Erythroblast (primary cell): ENCODE results near the gene LY6G6D.

Experiments used
- DNase-seq, 2 experiments: peaks; one replicate each; lab custom pipeline; 2025; lab: John Stamatoyannopoulos, UW
- GATA1 ChIP-seq: IDR thresholded peaks from 2 replicates; pipeline ENCODE4 v1.6.1; 2011; ENCODE audit warnings: low read depth, mild to moderate bottlenecking, control low read depth, low read length, moderate library complexity
- POLR2A ChIP-seq: IDR thresholded peaks from 2 replicates; pipeline ENCODE4 v1.6.1; 2011; ENCODE audit warnings: mild to moderate bottlenecking, low read length

The LY6G6D gene

DNA sequence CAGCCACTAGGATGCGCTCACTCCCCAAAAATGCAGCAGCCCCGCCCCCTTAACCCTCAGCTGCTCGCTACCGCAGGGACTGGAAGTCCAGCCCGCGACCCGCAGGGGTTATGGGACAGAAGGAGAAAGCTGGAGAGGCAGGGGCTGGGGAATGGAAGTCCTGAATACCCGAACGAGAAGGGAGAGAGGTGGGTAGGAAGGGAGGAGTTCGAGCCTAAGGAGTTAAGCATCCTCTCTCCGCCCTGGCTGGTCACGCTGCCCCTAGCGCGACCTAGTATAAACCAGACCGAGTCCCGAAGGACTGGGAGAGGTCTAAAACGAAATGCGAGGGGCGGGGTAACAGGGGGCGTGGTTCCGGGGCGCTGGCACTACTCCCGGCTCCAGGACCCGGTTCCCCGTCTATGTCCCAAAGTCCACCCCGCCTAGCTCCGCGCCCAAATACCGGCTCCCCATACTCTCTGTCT, 14.4 kb downstream of the LY6G6D start:
- DNase-seq = peak; percentile 84 to 89

DNA sequence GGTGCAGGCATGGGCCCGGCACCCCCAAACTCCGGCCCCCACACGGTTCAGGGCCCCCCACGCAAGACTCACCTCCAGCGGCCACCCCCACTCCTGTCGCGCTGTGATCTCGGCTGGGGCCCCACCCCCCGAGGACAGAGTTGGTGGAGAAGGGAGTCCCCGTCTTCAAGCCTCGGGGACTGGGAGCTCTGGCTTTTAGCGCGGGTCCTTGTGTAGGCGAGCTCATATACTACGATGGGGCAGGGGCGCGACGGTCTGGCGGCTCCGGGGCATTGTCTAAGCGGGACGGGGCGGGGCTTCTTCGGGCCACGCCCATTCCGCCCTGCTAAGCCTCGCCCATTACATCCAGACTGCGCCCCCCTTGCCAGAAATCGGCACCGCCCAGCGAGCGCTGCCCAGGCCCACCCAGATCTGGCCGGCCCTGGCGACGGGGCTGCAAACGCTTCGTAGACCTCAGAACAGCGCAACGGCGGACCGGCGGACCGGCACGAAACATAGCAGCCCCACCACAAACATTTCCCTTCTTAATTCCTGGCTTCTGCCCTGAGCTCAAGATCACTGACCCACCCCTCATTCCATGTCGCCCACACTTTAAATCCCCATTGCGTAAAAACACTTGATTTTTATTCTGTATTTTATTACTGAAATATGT, 15.0 kb downstream of the LY6G6D start:
- peak; percentile 87 to 88 for DNase-seq

More for the DNA sequence above, 14.4 kb downstream of the LY6G6D start:
- no peak for TF ChIP-seq GATA1
- TF ChIP-seq POLR2A = peak; percentile 64

DNA sequence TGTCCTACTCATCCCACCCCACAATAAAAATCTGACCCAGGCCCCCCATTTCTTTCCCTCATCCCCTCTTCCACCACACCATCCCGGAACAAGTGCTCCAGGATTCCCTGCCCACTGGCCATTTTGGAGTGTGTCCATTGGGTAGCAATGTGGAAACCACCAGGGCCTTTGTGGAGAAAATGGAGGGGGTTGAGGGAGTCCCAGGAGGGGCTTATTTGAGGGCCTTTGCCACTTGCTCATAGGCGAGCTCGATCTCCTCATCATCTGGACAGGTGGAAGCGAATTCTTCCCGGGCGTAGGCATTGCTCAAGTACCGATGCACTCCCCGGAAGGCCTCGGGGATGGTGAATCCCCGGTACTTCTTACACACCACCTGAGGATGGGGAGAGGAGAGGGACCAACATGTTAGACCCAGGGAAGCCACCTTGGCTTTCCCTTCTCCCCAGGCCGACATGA, 15.5 kb downstream of the LY6G6D start:
- no peak for TF ChIP-seq GATA1
- DNase-seq = no peak

More for the DNA sequence above, 15.0 kb downstream of the LY6G6D start:
- no peak for TF ChIP-seq GATA1
- peak; percentile 54 for TF ChIP-seq POLR2A

DNA sequence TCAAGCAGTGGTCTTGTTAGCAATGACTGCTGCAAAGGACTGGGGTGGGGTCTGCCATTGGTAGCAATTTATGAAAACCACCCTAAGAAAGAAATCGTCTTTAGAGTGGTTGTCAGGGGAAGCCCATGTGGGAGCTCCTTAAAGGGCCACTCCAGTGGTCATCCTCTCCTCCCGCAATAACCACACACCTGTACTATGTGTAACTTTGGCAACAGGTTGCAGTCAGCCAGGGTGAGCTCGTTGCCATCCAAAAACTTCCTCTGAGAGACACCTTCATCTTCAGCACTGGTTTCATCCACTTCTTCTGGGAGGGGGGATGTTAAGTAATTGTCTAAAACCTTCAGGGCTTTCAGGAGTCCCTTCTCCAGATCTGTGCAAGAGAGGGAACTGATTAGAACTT, 16.9 kb downstream of the LY6G6D start:
- no peak for DNase-seq
- TF ChIP-seq POLR2A = no peak
- no peak for TF ChIP-seq GATA1

DNA sequence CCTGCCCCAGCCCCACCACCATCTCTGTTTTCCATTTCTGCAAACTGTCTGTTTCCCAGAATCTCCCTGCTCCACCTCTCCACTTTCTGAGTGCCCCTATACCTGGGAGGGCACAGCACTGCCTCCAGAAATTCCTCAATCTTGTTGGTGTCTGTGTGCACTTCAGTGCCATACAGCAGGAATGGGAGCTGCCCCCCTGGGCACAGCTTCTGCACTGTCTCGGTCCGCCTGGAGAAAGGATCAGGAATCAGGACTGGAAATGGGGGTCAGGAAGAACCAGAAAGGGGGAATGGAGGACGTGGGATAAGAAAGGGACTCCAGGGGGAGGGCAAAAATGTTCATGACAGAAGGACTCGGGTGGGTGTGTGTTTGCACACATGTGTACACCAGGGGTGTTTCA, 18.6 kb downstream of the LY6G6D start:
- TF ChIP-seq GATA1 (no peak), POLR2A (no peak)
- no peak for DNase-seq

DNA sequence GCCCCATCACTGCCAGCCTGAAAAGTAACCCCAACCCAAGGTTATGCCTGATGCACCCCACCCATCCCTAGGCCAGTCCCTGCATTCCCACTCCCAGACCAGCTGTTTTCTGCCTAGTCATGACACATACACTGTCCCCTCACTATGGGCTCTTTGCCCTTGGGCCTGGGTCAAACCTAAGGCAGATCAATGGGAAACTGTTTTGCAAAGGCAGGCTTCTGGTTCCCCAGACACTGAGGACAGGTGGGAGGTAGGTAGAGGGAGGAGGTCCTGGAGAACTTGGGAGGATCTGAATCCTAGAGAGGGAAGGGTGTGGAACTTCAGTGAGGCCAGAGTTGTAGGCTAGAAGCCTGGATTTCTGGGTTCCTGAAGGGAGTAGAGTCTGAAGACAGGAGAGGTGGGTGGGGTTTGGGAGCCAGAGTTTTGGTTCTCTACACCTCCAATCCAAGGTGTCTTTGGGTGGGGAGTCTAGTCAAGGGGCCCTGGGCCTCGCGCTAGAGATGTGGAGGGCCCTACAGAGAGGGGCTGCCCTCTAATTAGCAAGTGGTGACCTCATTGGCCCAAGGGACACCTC, 19.2 kb downstream of the LY6G6D start:
- no peak for DNase-seq
- no peak for TF ChIP-seq POLR2A
- TF ChIP-seq GATA1 = no peak

DNA sequence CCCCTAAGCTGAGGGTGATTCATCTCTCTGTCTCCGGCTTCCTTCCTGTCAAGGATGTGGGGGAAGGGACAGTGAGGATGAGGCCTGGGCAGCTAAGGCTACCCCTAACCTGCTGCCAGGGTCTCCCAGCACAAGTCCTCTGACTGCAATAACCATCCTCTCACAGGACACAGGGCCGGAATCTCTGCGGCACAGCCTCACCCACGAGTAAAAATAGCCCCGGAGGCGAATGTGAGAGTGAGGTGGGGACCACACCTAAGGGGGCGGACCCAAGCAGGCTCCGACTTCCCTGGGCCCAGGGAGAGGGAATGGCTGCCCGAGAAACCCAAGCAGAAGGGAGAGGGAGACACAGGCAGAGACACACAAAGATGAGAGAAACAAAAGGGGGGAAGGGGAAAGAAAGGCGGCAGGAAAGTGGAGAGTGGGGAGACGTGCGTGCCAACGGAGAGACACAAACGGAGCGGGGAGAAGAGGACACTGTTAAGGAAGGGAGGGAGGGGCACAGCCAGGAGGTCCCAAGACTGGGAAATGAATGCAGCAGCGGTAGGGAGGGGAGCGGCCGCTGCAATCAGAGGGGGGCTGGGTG, 19.8 kb downstream of the LY6G6D start:
- DNase-seq = peak; percentile 45 to 77
- TF ChIP-seq GATA1 = no peak
- TF ChIP-seq POLR2A = peak; percentile 26

DNA sequence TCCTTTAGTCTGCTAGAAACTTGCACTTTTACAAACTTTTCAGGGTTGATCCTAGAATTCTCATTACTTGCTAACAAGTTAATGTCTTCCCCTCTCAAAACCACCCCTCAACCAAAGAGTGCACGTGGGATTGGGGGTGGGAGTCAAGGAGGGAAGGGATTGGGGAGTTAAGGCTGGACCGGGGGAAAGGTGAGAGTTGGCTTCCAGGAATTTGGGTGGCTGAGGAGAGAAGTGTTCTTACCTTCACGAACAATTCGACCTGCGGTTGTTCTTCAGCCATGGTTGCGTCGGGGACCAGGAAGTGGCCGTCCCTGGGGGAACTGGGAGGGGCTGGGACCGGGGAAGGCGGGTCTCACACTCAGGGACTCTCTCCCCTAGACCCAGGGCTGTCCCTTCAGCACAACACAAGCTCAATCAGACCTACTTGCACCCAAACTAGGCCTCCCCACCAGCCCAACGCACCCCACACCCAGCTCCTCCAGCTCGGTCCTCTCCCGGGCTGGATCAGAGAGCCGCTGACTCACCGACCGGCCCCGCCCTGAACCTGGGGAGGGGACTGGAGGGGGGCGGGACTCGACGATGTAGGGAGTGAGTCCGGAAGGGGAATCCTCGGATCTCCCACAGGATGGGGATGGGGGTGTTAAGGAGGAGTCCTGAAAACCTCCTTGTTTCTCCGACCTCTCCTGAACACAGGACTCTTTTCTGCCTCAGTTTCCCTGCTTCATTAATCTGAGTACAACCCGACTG, 21.0 kb downstream of the LY6G6D start, which contains the start of gene CLIC1:
Gene CLIC1 (minus strand): TSS at position 510 of the 747 bp plus-strand sequence. CDS start 230 bp downstream, at position 280.
- TF ChIP-seq POLR2A = peak; percentile 92
- no peak for TF ChIP-seq GATA1
- peak; percentile 79 to 88 for DNase-seq

DNA sequence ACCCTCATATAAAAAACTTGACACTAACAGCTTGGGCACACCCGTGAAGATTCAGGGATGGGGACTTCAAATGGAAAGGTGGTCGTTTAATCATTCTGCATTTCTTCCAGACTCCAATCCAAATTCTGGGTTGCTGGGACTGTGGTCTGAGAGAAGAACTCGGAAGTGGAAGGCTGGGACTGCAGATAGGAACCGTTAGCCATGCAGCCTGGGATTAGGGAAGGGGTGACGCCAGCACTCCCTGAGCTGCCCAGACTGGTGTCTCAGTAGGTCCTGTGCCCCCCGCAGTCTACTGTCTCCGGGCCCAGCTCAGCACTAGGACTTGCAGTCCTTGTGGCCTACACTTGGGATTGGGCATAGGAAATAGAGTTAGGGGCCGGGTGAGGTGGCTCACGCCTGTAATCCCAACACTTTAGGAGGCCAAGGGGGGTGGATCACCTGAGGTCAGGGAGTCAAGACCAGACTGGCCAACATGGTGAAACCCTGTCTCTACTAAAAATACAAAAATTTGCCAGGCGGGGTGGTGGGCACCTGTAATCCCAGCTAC, 21.7 kb downstream of the LY6G6D start:
- no peak for DNase-seq
- no peak for TF ChIP-seq POLR2A

DNA sequence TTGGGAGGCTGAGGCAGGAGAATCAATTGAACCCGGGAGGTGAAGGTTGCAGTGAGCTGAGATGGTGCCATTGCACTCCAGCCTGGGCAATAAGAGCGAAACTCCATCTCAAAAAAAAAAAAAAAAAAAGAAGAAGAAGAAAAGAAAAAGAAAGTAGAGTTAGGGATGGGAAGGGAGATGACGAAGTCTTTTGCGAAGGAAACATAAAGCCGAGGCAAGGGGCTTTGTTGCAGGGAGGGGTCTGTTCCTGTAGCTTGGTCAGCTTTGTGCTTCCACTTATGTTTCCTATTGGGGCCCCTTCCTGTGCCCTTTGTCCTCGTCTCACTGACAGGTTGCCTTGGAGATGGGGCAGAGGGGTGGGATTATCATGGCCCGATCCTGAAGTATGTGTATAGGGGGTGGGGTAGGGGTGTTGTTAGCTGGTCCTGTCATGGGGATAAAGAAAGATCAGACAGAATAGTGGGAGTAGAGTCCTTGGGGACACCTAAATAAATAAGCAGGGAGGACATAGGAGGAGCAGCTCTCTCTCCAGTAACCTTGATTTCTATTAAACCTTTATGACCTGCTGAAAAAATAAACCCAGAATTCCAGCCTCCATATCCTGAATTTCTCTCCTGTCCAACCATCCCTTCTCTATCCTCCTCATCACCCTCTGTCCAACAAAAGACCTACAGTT, 22.3 kb downstream of the LY6G6D start:
- TF ChIP-seq GATA1 = no peak
- TF ChIP-seq POLR2A = no peak
- no peak for DNase-seq

DNA sequence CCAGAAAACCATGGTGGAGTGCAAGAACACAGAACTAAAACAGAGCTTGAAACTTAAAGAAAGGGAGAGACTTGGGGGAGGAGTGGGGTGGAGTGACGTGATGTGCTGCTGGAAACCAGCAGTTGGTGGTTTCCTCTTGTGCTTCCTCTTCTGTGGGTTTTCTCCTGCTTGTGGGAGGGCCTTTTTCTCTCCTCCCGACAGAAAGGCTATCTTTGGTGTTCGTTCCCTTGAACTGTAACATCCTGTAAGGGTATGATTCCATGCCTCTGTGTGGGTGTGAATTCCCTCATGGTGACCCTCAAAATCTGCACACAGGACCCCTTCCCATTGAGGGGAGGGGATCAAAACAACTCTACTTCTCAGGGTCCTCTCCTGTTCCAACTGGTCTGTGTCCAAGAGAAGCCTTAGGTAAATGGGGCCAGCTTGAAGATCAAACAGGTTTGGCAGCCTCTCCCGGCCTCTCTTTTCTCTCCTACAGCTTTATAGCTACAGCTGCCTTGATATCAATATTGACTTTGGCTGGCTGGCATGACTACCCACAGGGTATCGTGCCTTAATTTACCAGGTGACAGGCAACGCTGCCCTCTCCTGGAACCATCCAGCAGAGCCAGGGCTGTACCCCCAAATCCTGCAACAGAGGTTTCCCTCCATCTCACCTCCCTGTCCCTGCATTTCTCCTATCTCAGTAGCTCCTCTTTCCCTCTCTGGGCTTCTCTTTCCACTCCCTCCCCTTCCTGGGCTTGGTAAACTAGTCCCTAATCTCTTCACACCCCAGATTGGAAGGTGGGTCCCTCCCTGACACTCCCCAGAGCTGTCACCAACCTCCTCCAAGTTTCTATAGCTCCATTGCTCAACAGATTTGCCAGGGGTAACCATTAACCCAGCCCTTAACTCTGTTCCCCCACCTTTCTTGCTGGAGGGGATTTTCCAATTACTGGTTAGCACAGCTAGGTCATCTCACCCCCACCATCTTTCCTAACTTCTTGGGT, 23.1 kb downstream of the LY6G6D start:
- TF ChIP-seq GATA1 (no peak), POLR2A (peak; percentile 77)
- DNase-seq = peak; percentile 67 to 71

DNA sequence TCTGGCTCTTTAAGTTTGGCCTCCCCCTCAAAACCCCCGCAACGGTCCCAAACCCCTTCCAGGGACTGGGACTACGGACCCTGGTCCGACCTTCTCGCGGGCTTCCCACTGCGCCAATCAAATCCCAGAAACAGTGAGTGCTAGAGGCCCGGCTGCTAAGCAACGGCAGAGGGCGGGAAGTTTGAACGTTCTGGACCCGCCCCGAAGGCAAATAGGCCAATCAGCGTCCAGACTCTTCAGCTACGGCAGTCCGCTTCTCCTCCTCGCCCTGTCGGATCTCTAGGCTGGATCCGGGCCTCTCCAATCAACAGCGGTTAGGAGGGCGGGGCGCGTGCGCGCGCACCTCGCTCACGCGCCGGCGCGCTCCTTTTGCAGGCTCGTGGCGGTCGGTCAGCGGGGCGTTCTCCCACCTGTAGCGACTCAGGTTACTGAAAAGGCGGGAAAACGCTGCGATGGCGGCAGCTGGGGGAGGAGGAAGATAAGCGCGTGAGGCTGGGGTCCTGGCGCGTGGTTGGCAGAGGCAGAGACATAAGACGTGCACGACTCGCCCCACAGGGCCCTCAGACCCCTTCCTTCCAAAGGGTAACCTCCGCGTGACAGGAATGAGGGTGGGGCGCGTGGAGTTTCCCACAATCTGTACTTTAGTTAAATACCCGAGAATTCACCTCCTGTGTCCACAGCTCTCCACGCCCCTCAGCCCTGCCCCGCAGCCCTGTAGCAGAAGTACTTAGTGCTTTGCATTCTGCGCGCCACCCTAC, 24.7 kb downstream of the LY6G6D start, which contains the start of gene MSH5:
Gene MSH5 (plus strand): TSS at position 367 of the 758 bp plus-strand sequence. CDS start 462 bp downstream, outside the sequence.
- TF ChIP-seq GATA1 (no peak), POLR2A (peak; percentile 93)
- peak; percentile 99 for DNase-seq
